Peyer's patch (tissue), 4 donors: ENCODE data around the gene PRKAR2A. TPM values are rescaled to one million over a fixed set of nuclear protein-coding genes. Genes with fewer than 3 reads are reported as not detected.
A peak's percentile ranks its signal among the peaks of the same experiment; 100 is the strongest.
"Not testable (repeated sequence)": the region's sequence is repeated elsewhere in the genome, so short reads cannot be mapped to it uniquely, and the experiment has no call there.

Source experiments
- DNase-seq, 3 donors: peaks; one replicate each; pipeline ENCODE4 v3.0.0-alpha.2; 2017 to 2019
- H3K27ac ChIP-seq, 4 donors: fragments of 200-600 bp; sonication (generic); one replicate each; pipeline ENCODE4 v1.5.1; 2016 to 2019
- H3K27me3 ChIP-seq, 2 donors: fragments of 200-600 bp; sonication (generic); one replicate each; pipeline ENCODE4 v1.5.1; 2019
- H3K36me3 ChIP-seq, 3 donors: fragments of 200-600 bp; sonication (generic); one replicate each; pipeline ENCODE4 v1.5.1; 2016 to 2019
- H3K4me1 ChIP-seq, 4 donors: fragments of 200-600 bp; sonication (generic); one replicate each; pipeline ENCODE4 v1.5.1; 2016 to 2019
- H3K4me3 ChIP-seq, 4 donors: fragments of 200-600 bp; sonication (generic); 1 replicate in 3 of 4; 2 replicates in 1 of 4; pipeline ENCODE4 v1.5.1; 2016 to 2019; ENCODE audit warnings: mild to moderate bottlenecking in 1 of 4
- H3K9me3 ChIP-seq, 4 donors: fragments of 200-600 bp; sonication (generic); one replicate each; pipeline ENCODE4 v1.5.1; 2016 to 2019; ENCODE audit warnings: mild to moderate bottlenecking in 1 of 4
- CTCF ChIP-seq, 6 experiments: fragments of 450-650 bp in 4 of 6; fragments of 200-600 bp in 2 of 6; sonication (generic) in 1 of 6; IDR thresholded peaks; one replicate each; pipeline ENCODE4 v1.5.1; 2017 to 2019; ENCODE audit warnings: antibody characterized with exemption in 6 of 6, mild to moderate bottlenecking in 3 of 6, moderate library complexity in 1 of 6
- POLR2A ChIP-seq, 2 donors: fragments of 450-650 bp; IDR thresholded peaks; one replicate each; pipeline ENCODE4 v1.5.1; 2017; ENCODE audit warnings: antibody characterized with exemption in 2 of 2, mild to moderate bottlenecking in 2 of 2, moderate library complexity in 2 of 2
- total RNA-seq, 4 donors: library from RNA; depleted of rRNA; stranded (reverse); fragments of >200 nt; gene quantifications; one replicate each; pipeline ENCODE4 v1.1.0, GENCODE V29; 2016

Gene PRKAR2A
- total RNA-seq, 4 donors from 2014 or later: 21.0 to 34.7 (median 25.8) TPM

DNA sequence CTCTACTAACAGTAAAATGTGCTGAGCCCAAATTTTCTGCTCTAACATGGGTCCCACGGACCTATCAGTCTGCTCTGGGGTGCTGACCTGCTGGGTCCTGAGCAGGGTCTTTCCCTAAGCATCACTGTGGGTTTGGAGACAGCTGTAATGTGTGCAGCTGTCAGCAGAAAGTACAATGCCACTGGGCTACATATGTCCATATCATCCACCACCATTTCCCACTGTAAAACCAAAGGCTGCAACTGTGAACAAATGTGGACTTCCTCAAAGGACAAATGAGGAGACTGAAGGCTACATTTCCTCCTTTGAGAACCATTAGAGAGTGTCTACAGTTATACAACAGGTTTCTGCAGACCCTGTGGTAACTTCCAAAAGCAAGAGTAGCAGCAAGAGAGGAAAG lies 96.8 kb downstream of the PRKAR2A start:
- Histone ChIP-seq H3K27me3 (no peaks in the 10 kb centered on the region), H3K36me3 (peaks cover 0 to 44% (median 0%) of the 10 kb centered on the region in 3 donors), H3K9me3 (no peaks in the 10 kb centered on the region), H3K4me1 (no peaks in the 10 kb centered on the region), H3K27ac (no peak overlapping the region), H3K4me3 (no peak overlapping the region)
- DNase-seq: no peak
- TF ChIP-seq CTCF (IDR thresholded peaks at IDR 0.05) (no peak), POLR2A (IDR thresholded peaks at IDR 0.05) (no peak)

DNA sequence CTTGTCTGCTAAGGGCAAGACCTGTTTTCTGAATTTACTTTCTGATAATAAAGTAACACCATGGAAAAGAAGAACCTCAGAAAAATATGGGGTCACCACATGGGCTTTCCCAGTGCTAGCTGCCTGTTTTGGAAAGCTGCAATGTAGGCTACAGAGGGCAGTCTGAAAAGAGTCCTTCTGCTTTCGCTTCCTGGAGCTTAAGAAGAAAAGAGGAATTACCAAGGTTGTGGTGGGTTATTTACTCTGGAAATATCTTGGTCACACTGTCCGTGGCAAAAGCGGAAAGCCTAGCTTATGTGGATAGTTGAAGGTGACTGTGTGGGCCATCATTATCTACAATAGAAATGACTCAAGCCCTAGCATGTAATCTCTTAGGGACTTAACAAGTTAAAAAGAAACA lies 98.9 kb downstream of the PRKAR2A start:
- no peak for DNase-seq
- H3K27ac ChIP-seq: no peak overlapping the region
- no peaks in the 10 kb centered on the region for H3K27me3 ChIP-seq

DNA sequence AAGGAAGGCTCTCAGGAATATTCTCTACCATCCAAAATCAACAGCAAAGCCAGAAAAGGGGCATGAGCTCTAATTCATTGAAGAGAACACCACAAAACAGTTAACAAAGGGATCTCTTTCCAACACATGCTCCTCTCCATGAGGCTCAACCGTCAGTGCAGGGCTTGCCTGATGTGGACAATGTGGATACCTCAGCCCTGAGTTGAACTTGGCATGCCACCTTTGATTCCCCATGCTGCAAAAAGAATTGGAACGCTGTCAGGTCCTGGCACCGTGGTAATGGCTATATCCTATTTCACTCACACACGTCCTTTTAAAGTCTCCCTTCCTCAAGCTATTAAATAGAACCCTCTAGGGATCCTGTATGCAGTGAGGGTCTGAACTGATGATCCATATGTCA lies 100.0 kb downstream of the PRKAR2A start:
- Histone ChIP-seq H3K9me3 (no peaks in the 10 kb centered on the region), H3K4me3 (no peak overlapping the region), H3K27me3 (no peaks in the 10 kb centered on the region), H3K4me1 (no peaks in the 10 kb centered on the region), H3K36me3 (peaks cover 0 to 41% (median 0%) of the 10 kb centered on the region in 3 donors), H3K27ac (peak overlapping the region in 1 of 4 donors; percentile 41)
- no peak for DNase-seq
- TF ChIP-seq CTCF (IDR thresholded peaks at IDR 0.05): no peak
- TF ChIP-seq POLR2A (IDR thresholded peaks at IDR 0.05): no peak

More for the DNA sequence above, 98.9 kb downstream of the PRKAR2A start:
- H3K4me3 ChIP-seq: no peak overlapping the region
- no peaks in the 10 kb centered on the region for H3K4me1 ChIP-seq
- TF ChIP-seq POLR2A (IDR thresholded peaks at IDR 0.05): no peak
- TF ChIP-seq CTCF (IDR thresholded peaks at IDR 0.05): no peak
- H3K9me3 ChIP-seq: no peaks in the 10 kb centered on the region
- peaks cover 0 to 41% (median 0%) of the 10 kb centered on the region in 3 donors for H3K36me3 ChIP-seq

DNA sequence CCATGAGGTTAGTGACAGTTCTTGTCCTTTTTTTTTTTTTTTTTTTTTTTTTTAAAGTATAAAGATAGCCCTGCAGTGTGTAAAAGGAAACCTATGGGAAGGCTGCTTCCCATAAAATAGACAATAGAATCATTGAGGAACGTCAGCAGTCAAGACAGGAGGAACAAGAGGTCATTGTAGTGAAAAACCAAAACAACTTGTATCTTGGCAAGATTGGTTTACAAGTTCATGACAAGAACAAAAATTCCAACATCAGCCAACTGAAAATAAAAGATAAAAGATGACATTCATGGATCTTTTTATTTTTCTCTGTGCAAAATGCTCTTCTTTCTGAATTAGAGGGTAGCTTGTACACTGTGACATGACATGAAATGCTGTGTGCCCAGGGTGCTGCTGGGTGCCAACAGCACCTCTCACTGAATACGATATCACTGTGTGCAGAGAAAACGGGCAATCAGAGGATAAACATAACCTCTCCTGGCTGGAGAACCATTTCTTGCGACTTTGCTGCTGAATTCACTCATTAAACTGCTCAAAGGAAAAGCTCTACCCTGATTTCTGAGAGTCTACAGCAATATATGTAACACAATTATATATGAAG lies 100.6 kb downstream of the PRKAR2A start:
- TF ChIP-seq CTCF (IDR thresholded peaks at IDR 0.05) (no peak), POLR2A (IDR thresholded peaks at IDR 0.05) (no peak)
- Histone ChIP-seq H3K36me3 (peaks cover 0 to 35% (median 0%) of the 10 kb centered on the region in 3 donors), H3K9me3 (no peaks in the 10 kb centered on the region), H3K4me1 (no peaks in the 10 kb centered on the region), H3K4me3 (no peak overlapping the region), H3K27me3 (no peaks in the 10 kb centered on the region), H3K27ac (peak overlapping the region in 1 of 4 donors; percentile 41)
- DNase-seq: no peak

DNA sequence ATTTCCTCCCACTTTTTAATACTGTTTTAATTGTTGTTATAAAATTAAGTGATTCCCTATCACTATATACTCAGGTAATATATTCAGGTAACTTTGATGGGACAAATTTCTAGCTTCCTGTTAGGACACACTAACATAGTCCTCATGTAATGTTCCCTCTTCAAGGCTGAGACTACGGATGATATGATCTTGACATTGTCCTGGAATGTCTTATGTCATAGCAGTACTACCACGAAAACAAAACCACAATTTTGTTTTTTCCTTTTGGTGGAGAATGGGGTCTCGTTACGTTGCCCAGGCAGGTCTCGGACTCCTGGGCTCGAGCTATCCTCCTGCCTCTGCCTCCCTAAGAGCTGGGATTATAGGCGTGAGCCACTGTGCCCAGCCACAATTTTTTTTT lies 103.9 kb downstream of the PRKAR2A start:
- Histone ChIP-seq H3K27ac (no peak overlapping the region), H3K27me3 (no peaks in the 10 kb centered on the region), H3K4me1 (peaks cover 6 to 30% (median 11%) of the 10 kb centered on the region in 4 donors), H3K36me3 (peaks cover 0 to 4% (median 0%) of the 10 kb centered on the region in 3 donors), H3K9me3 (no peaks in the 10 kb centered on the region), H3K4me3 (no peak overlapping the region)
- TF ChIP-seq CTCF (IDR thresholded peaks at IDR 0.05): no peak
- DNase-seq: no peak

- not testable (repeated sequence) for H3K36me3 ChIP-seq, DNase-seq, H3K4me3 ChIP-seq, H3K9me3 ChIP-seq, H3K27me3 ChIP-seq
- peaks cover 6 to 55% (median 12%) of the 10 kb centered on the region in 4 donors for H3K4me1 ChIP-seq
- H3K27ac ChIP-seq: peak overlapping the region; percentile 57 to 90 (median 70)
These were observed 106.4 kb downstream of the PRKAR2A start for GRCh38 chr3:48741226-48741625.
